Glutamatergic neuron (in vitro differentiated cells): ENCODE measurements around the gene IGFBPL1. TPM values are rescaled to one million over a fixed set of nuclear protein-coding genes. Genes with fewer than 3 reads are reported as not detected.

Experiments used
- DNase-seq: peaks from one replicate; pipeline ENCODE4 v3.0.0; 2022
- H3K27ac Mint-ChIP-seq: one replicate; pipeline ENCODE4 v1.8.0; 2020; ENCODE audit warnings: mild to moderate bottlenecking, mixed read lengths, inconsistent platforms; ENCODE audit not compliant: unreplicated experiment
- H3K27me3 Mint-ChIP-seq: one replicate; pipeline ENCODE4 v1.8.0; 2020; ENCODE audit warnings: mild to moderate bottlenecking, moderate library complexity, mixed read lengths, inconsistent platforms; ENCODE audit not compliant: unreplicated experiment
- H3K36me3 Mint-ChIP-seq: one replicate; pipeline ENCODE4 v1.8.0; 2020; ENCODE audit warnings: mild to moderate bottlenecking, mixed read lengths, inconsistent platforms; ENCODE audit not compliant: unreplicated experiment
- H3K4me1 Mint-ChIP-seq: one replicate; pipeline ENCODE4 v1.8.0; 2020; ENCODE audit warnings: mild to moderate bottlenecking, low read depth, mixed read lengths, inconsistent platforms; ENCODE audit not compliant: unreplicated experiment
- H3K4me3 Mint-ChIP-seq: one replicate; pipeline ENCODE4 v1.8.0; 2020; ENCODE audit warnings: mild to moderate bottlenecking, mixed read lengths, inconsistent platforms; ENCODE audit not compliant: unreplicated experiment
- H3K9me3 Mint-ChIP-seq: one replicate; pipeline ENCODE4 v1.8.0; 2020; ENCODE audit warnings: mild to moderate bottlenecking, moderate library complexity, mixed read lengths, inconsistent platforms; ENCODE audit not compliant: unreplicated experiment
- CTCF ChIP-seq: fragments of 200-600 bp; sonication (generic); IDR thresholded peaks from one replicate; pipeline ENCODE4 v1.5.0; 2021; ENCODE audit not compliant: partially characterized antibody, unreplicated experiment
- total RNA-seq: library from RNA; stranded (reverse); fragmentation: NEBNext Ultra II Directional; extraction: Animal tissue kit (Norgen Biotek cat#: 25700); gene quantifications from one replicate; pipeline ENCODE4 v1.2.1, GENCODE V29; 2021; ENCODE audit not compliant: unreplicated experiment

Gene IGFBPL1
- total RNA-seq, 1 donor from 2014 or later, result 590 TPM

GRCh38 chr9:38417003-38417945 lies 7.0 kb downstream of the IGFBPL1 start:
- Mint-ChIP-seq H3K27me3 (peaks cover 31% of the 10 kb centered on the region), H3K9me3 (peaks cover 32% of the 10 kb centered on the region), H3K27ac (peak overlapping the region; percentile 73), H3K4me3 (peak overlapping the region; percentile 68), H3K4me1 (peaks cover 72% of the 10 kb centered on the region), H3K36me3 (peaks cover 8% of the 10 kb centered on the region)
- DNase-seq, result peak; percentile 82
- peak; percentile 86 for TF ChIP-seq CTCF

- Mint-ChIP-seq H3K9me3 (peaks cover 26% of the 10 kb centered on the region), H3K4me3 (peak overlapping the region; percentile 93), H3K4me1 (peaks cover 77% of the 10 kb centered on the region), H3K27me3 (peaks cover 25% of the 10 kb centered on the region), H3K27ac (peak overlapping the region; percentile 96), H3K36me3 (peaks cover 8% of the 10 kb centered on the region)
- DNase-seq, result no peak
- TF ChIP-seq CTCF, result no peak
Observed at GRCh38 chr9:38416461-38416860, 7.8 kb downstream of the IGFBPL1 start.

GRCh38 chr9:38415856-38416255 lies 8.4 kb downstream of the IGFBPL1 start:
- H3K9me3 Mint-ChIP-seq, result peaks cover 23% of the 10 kb centered on the region
- peaks cover 21% of the 10 kb centered on the region for H3K27me3 Mint-ChIP-seq
- H3K36me3 Mint-ChIP-seq, result peaks cover 8% of the 10 kb centered on the region
- peak overlapping the region; percentile 96 for H3K27ac Mint-ChIP-seq
- H3K4me1 Mint-ChIP-seq, result peaks cover 79% of the 10 kb centered on the region
- no peak for TF ChIP-seq CTCF
- DNase-seq, result peak; percentile 49
- H3K4me3 Mint-ChIP-seq, result peak overlapping the region; percentile 93

DNA sequence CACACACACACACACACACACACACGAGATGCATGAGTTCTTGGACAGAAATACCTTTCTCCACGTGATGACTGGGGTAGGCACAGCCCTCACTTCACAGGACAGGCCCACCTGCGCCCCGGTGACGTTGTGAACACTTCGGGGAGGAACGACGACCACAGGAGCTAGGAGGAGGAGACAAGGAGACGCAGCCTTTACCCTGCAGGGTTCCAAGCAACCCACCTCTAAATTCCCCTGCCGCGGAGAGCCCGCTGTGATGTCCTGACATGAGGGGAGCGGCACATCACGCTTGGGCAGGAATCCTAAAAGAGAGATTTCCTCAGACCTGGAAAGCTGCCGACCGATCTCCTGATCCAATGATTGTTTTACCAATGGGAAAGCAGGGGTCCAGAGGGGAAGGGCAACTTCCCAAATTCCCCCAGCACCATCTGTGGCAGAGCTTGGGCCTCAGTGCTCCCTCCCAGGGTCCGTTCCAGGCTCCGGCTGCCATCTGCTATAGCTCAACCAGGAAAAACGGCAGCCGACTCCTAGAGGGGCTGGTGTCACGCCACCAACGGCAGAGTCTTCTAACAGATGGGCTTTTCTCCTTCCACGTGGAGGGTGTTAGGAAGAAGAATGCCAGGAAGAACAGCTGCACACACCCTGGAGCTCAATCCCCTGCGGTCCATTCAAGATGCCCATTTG lies 10.1 kb downstream of the IGFBPL1 start:
- peaks cover 23% of the 10 kb centered on the region for H3K27me3 Mint-ChIP-seq
- no peak for TF ChIP-seq CTCF
- peak overlapping the region; percentile 93 for H3K4me3 Mint-ChIP-seq
- peak overlapping the region; percentile 97 for H3K27ac Mint-ChIP-seq
- peaks cover 22% of the 10 kb centered on the region for H3K9me3 Mint-ChIP-seq
- H3K36me3 Mint-ChIP-seq, result peaks cover 8% of the 10 kb centered on the region
- H3K4me1 Mint-ChIP-seq, result peaks cover 73% of the 10 kb centered on the region
- peak; percentile 75 for DNase-seq

DNA sequence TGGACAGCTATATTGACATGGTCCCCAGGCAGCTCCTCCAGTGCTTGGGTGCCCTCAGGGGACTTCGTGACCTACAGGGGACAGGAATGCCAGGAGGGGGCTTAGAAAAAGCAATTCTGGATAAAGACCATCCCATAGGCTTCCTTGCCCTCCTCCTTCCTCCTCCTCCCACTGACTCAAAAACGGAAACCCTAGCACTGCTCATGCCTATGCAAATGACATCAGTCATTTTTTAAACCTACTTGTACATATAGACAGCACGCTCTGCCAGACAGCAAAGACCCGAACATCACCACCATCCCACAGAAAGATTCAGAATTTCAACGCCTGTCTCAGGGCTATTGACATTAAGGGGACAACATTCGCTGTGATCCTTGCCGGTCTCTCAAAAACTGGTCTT lies 11.0 kb downstream of the IGFBPL1 start:
- Mint-ChIP-seq H3K4me3 (peak overlapping the region; percentile 93), H3K4me1 (peaks cover 66% of the 10 kb centered on the region), H3K27me3 (peaks cover 23% of the 10 kb centered on the region), H3K9me3 (peaks cover 22% of the 10 kb centered on the region), H3K27ac (peak overlapping the region; percentile 97), H3K36me3 (peaks cover 8% of the 10 kb centered on the region)
- DNase-seq, result no peak
- TF ChIP-seq CTCF, result no peak
